ENCODE measurements around the gene PLCL2. TPM values are rescaled to one million over a fixed set of nuclear protein-coding genes. Genes with fewer than 3 reads are reported as not detected.

The PLCL2 gene
- total RNA-seq, 1 experiment from 2014 or later = 0.07 TPM

DNA sequence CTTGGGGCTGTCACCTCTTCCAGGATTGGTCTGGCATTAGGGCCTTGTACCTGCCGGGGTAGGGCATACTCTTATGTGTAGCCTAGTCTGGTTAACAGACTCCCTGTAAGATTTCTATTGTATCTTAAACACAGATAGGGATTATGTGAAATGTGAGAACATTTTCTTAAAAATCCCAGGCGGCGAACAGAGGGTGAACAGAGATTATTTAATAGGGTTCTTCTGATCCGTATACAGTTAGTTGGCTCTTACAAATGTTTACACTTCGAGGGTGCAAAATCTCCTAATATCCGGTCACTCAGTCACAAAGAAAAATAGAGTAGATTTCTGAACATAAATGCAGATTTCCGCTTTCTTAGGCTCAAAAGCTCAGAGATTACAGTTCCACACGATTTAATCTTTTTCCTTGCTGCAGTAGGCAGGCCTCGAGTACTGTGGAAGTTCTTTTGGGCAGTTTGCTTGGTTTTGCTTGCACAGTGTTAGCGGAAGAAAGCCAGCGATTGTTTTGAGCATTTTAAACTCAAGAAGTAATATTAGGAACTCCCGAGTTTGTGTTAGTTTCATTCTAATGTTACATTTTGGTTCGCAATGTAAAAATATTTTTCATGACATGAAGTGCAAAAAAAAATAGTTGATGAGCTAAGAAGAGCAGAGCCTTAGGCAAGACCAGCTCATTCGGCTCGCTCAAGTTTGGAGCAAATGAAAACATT lies 993 bp downstream of the PLCL2 start:
- intact Hi-C loops (cut with micrococcal nuclease; ENCODE audit: unreplicated experiment) = no loop called here
- H3K4me3 Mint-ChIP-seq (ENCODE audit: unreplicated experiment) = peak overlapping the region; percentile 75
- TF ChIP-seq, protein P1, sequence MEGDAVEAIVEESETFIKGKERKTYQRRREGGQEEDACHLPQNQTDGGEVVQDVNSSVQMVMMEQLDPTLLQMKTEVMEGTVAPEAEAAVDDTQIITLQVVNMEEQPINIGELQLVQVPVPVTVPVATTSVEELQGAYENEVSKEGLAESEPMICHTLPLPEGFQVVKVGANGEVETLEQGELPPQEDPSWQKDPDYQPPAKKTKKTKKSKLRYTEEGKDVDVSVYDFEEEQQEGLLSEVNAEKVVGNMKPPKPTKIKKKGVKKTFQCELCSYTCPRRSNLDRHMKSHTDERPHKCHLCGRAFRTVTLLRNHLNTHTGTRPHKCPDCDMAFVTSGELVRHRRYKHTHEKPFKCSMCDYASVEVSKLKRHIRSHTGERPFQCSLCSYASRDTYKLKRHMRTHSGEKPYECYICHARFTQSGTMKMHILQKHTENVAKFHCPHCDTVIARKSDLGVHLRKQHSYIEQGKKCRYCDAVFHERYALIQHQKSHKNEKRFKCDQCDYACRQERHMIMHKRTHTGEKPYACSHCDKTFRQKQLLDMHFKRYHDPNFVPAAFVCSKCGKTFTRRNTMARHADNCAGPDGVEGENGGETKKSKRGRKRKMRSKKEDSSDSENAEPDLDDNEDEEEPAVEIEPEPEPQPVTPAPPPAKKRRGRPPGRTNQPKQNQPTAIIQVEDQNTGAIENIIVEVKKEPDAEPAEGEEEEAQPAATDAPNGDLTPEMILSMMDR (IDR thresholded peaks at IDR 0.05; ENCODE audit: insufficient read depth in 1 of 2, low read depth in 1 of 2, low read length in 1 of 2, severe bottlenecking in 1 of 2, unreplicated experiment in 1 of 2) = no peak
- H3K9me3 Mint-ChIP-seq (ENCODE audit: unreplicated experiment) = no peaks in the 10 kb centered on the region
- H3K9me3 ChIP-seq = no peaks in the 10 kb centered on the region
- POLR2A ChIA-PET = no interaction called here
- H3K27me3 Mint-ChIP-seq (ENCODE audit: insufficient read depth, unreplicated experiment) = peaks cover 30% of the 10 kb centered on the region
- BruUV-seq (replicated peaks) = no TSS peak
- H3K27ac Mint-ChIP-seq (ENCODE audit: unreplicated experiment) = no peak overlapping the region
- H3K4me1 Mint-ChIP-seq (ENCODE audit: low read depth, unreplicated experiment) = no peaks in the 10 kb centered on the region
- CTCF ChIA-PET = no interaction called here
- H3K4me1 ChIP-seq = peaks cover 4% of the 10 kb centered on the region; the same call in 1 of the 2 replicates
- no peaks in the 10 kb centered on the region for H3K36me3 ChIP-seq (ENCODE audit: control insufficient read depth, insufficient read depth, low read length)
- DNase-seq = no peak
- no peaks in the 10 kb centered on the region; the same call in 1 of the 2 replicates for H3K27me3 ChIP-seq (replicated peaks; ENCODE audit: control insufficient read depth, insufficient read depth, low read length)
- H3K36me3 Mint-ChIP-seq (ENCODE audit: insufficient read depth, unreplicated experiment) = no peaks in the 10 kb centered on the region
- no peak overlapping the region for H3K4me3 ChIP-seq (ENCODE audit: low read depth, low read length)

GRCh38 chr3:16886303-16886683 lies 1.5 kb downstream of the PLCL2 start:
- H3K9me3 ChIP-seq = no peaks in the 10 kb centered on the region
- intact Hi-C loops (cut with micrococcal nuclease; ENCODE audit: unreplicated experiment) = no loop called here
- H3K27ac Mint-ChIP-seq (ENCODE audit: unreplicated experiment) = no peak overlapping the region
- H3K36me3 ChIP-seq (ENCODE audit: control insufficient read depth, insufficient read depth, low read length) = no peaks in the 10 kb centered on the region
- no peak overlapping the region for H3K4me3 ChIP-seq (ENCODE audit: low read depth, low read length)
- peaks cover 4% of the 10 kb centered on the region; the same call in 1 of the 2 replicates for H3K4me1 ChIP-seq
- H3K9me3 Mint-ChIP-seq (ENCODE audit: unreplicated experiment) = no peaks in the 10 kb centered on the region
- no peaks in the 10 kb centered on the region for H3K4me1 Mint-ChIP-seq (ENCODE audit: low read depth, unreplicated experiment)
- no peak overlapping the region for H3K4me3 Mint-ChIP-seq (ENCODE audit: unreplicated experiment)
- no peaks in the 10 kb centered on the region; the same call in 1 of the 2 replicates for H3K27me3 ChIP-seq (replicated peaks; ENCODE audit: control insufficient read depth, insufficient read depth, low read length)
- peaks cover 29% of the 10 kb centered on the region for H3K27me3 Mint-ChIP-seq (ENCODE audit: insufficient read depth, unreplicated experiment)
- no peak for DNase-seq
- no peaks in the 10 kb centered on the region for H3K36me3 Mint-ChIP-seq (ENCODE audit: insufficient read depth, unreplicated experiment)
- TF ChIP-seq, protein P1 (IDR thresholded peaks at IDR 0.05; ENCODE audit: insufficient read depth in 1 of 2, low read depth in 1 of 2, low read length in 1 of 2, severe bottlenecking in 1 of 2, unreplicated experiment in 1 of 2) = no peak
- no TSS peak for BruUV-seq (replicated peaks)
- ChIA-PET POLR2A (no interaction called here), CTCF (no interaction called here)

GRCh38 chr3:16887130-16887529 lies 2.4 kb downstream of the PLCL2 start:
- Histone ChIP-seq H3K9me3 (no peaks in the 10 kb centered on the region), H3K4me1 (peaks cover 4% of the 10 kb centered on the region; the same call in 1 of the 2 replicates), H3K4me3 (ENCODE audit: low read depth, low read length) (no peak overlapping the region), H3K36me3 (ENCODE audit: control insufficient read depth, insufficient read depth, low read length) (no peaks in the 10 kb centered on the region), H3K27me3 (replicated peaks; ENCODE audit: control insufficient read depth, insufficient read depth, low read length) (no peaks in the 10 kb centered on the region; the same call in 1 of the 2 replicates)
- DNase-seq = no peak
- Mint-ChIP-seq H3K4me3 (ENCODE audit: unreplicated experiment) (no peak overlapping the region), H3K9me3 (ENCODE audit: unreplicated experiment) (no peaks in the 10 kb centered on the region), H3K27me3 (ENCODE audit: insufficient read depth, unreplicated experiment) (peaks cover 29% of the 10 kb centered on the region), H3K27ac (ENCODE audit: unreplicated experiment) (no peak overlapping the region), H3K4me1 (ENCODE audit: low read depth, unreplicated experiment) (no peaks in the 10 kb centered on the region), H3K36me3 (ENCODE audit: insufficient read depth, unreplicated experiment) (no peaks in the 10 kb centered on the region)
- TF ChIP-seq, protein P1 (IDR thresholded peaks at IDR 0.05; ENCODE audit: insufficient read depth in 1 of 2, low read depth in 1 of 2, low read length in 1 of 2, severe bottlenecking in 1 of 2, unreplicated experiment in 1 of 2) = no peak
- no TSS peak for BruUV-seq (replicated peaks)
- intact Hi-C loops (cut with micrococcal nuclease; ENCODE audit: unreplicated experiment) = no loop called here
- ChIA-PET POLR2A (no interaction called here), CTCF (no interaction called here)
